Liver (tissue), 9 donors: ENCODE results near the gene SFPQ. TPM values are rescaled to one million over a fixed set of nuclear protein-coding genes. Genes with fewer than 3 reads are reported as not detected.

Experiments used
- DNase-seq: peaks from one replicate; pipeline ENCODE4 v3.0.0-alpha.2; 2017; ENCODE audit warnings: low spot score
- H3K27ac ChIP-seq, 2 donors: one replicate each; pipeline ENCODE4 v1.7.0; 2013; ENCODE audit warnings: inconsistent platforms in 2 of 2, low read length in 2 of 2, control low read depth in 1 of 2, low read depth in 1 of 2, mild to moderate bottlenecking in 1 of 2
- H3K27me3 ChIP-seq, 4 donors: one replicate each; pipeline versions ENCODE4 v1.6.1 to v1.7.0; 2013; ENCODE audit warnings: low read length in 3 of 4, inconsistent platforms in 1 of 4, mild to moderate bottlenecking in 1 of 4, moderate library complexity in 1 of 4; ENCODE audit not compliant: control insufficient read depth in 4 of 4, insufficient read depth in 4 of 4
- H3K36me3 ChIP-seq, 4 donors: one replicate each; pipeline versions ENCODE4 v1.6.1 to v1.7.0; 2013; ENCODE audit warnings: low read length in 3 of 4, mild to moderate bottlenecking in 3 of 4, low read depth in 1 of 4, moderate library complexity in 1 of 4; ENCODE audit not compliant: control insufficient read depth in 4 of 4, insufficient read depth in 3 of 4
- H3K4me1 ChIP-seq, 4 donors: one replicate each; pipeline versions ENCODE4 v1.6.1 to v1.7.0; 2013; ENCODE audit warnings: low read length in 3 of 4, mild to moderate bottlenecking in 3 of 4, moderate library complexity in 1 of 4; ENCODE audit not compliant: control insufficient read depth in 4 of 4, insufficient read depth in 4 of 4
- H3K4me3 ChIP-seq, 3 donors: one replicate each; pipeline versions ENCODE4 v1.6.1 to v1.7.0; 2013; ENCODE audit warnings: low read length in 3 of 3, control low read depth in 1 of 3, low read depth in 1 of 3, mild to moderate bottlenecking in 1 of 3
- H3K9ac ChIP-seq, 2 donors: one replicate each; pipeline ENCODE4 v1.7.0; 2013; ENCODE audit warnings: low read length in 2 of 2, mild to moderate bottlenecking in 2 of 2, moderate library complexity in 2 of 2, control low read depth in 1 of 2, low read depth in 1 of 2
- H3K9me3 ChIP-seq, 4 donors: one replicate each; pipeline versions ENCODE4 v1.6.1 to v1.7.0; 2013; ENCODE audit warnings: low read length in 3 of 4; ENCODE audit not compliant: control insufficient read depth in 4 of 4
- CTCF ChIP-seq: fragments of 150-350 bp; IDR thresholded peaks from 2 replicates; pipeline ENCODE4 v1.5.1; 2017; ENCODE audit warnings: improper control_type of control experiment, low read depth, low read length; ENCODE audit not compliant: missing input control
- EGR1 ChIP-seq, 2 donors: IDR thresholded peaks; 2 replicates each; pipeline ENCODE4 v1.6.1; 2016 to 2018; ENCODE audit warnings: antibody characterized with exemption in 2 of 2, low read depth in 2 of 2
- MAX ChIP-seq: IDR thresholded peaks from 2 replicates; pipeline ENCODE4 v1.6.1; 2016; ENCODE audit warnings: antibody characterized with exemption
- NR2F2 ChIP-seq: IDR thresholded peaks from 2 replicates; pipeline ENCODE4 v1.6.1; 2016; ENCODE audit warnings: antibody characterized with exemption
- REST ChIP-seq: IDR thresholded peaks from 2 replicates; pipeline ENCODE4 v1.6.1; 2016; ENCODE audit warnings: antibody characterized with exemption, mild to moderate bottlenecking
- TAF1 ChIP-seq: conservative IDR thresholded peaks from 2 replicates; pipeline ENCODE4 v1.6.1; 2016; ENCODE audit warnings: antibody characterized with exemption, mild to moderate bottlenecking
- YY1 ChIP-seq: IDR thresholded peaks from 2 replicates; pipeline ENCODE4 v1.6.1; 2016; ENCODE audit warnings: antibody characterized with exemption, mild to moderate bottlenecking
- WGBS: extraction: QIAGEN DNeasy Blood & Tissue Kit; methylation state at CpG from one replicate; pipeline ENCODE4 v1.1.7; 2013; 5-methylcytosine and 5-hydroxymethylcytosine counted together
- polyA plus RNA-seq, 2 donors: library from polyadenylated mRNA; stranded (reverse) in 1 of 2; unstranded in 1 of 2; fragments of 200-250 nt in 1 of 2; fragments of >200 nt in 1 of 2; fragmentation: Nextera tagmentation in 1 of 2; extraction: Ambion mirVana in 1 of 2; gene quantifications; one replicate each; pipeline versions ENCODE4 v1.2.1 to v1.2.3, GENCODE V29; 2013 to 2015
- total RNA-seq, 2 donors: library from RNA; depleted of rRNA; stranded (reverse); fragments of >200 nt; gene quantifications; one replicate each; pipeline ENCODE4 v1.2.3, GENCODE V29; 2014
- donor health status: healthy.
- donor health status: healthy.
- donor health status: healthy.
- donor health status: healthy.
- donor health status: healthy.

The SFPQ gene
- total and polyA plus RNA-seq, 4 donors, result 29.7 to 173 (median 66.2) TPM

- Histone ChIP-seq H3K36me3 (peaks cover 6 to 36% (median 29%) of the 10 kb centered on the region in 4 donors), H3K4me1 (peaks cover 8 to 50% (median 40%) of the 10 kb centered on the region in 4 donors), H3K27me3 (no peaks in the 10 kb centered on the region), H3K9ac (peak overlapping the region; percentile 72 to 98), H3K27ac (peak overlapping the region; percentile 98 to 99), H3K4me3 (peak overlapping the region; percentile 73 to 99 (median 99)), H3K9me3 (no peaks in the 10 kb centered on the region)
- WGBS, result under 1% methylated on average over 94 of the region's 94 CpGs
- TF ChIP-seq NR2F2, result no peak
- TF ChIP-seq REST, result peak; percentile 3
- TF ChIP-seq YY1, result peak; percentile 96
- peak; percentile 77 to 93 for TF ChIP-seq EGR1 (IDR thresholded peaks at IDR 0.05; ENCODE audit: low read depth in 2 of 2)
- TF ChIP-seq CTCF, result peak; percentile 9
- DNase-seq, result peak; percentile 87
Observed at GRCh38 chr1:35192056-35192852, 691 bp downstream of the SFPQ start.

GRCh38 chr1:35191429-35192055 lies 1.4 kb downstream of the SFPQ start:
- no peak for DNase-seq
- Histone ChIP-seq H3K36me3 (peaks cover 9 to 43% (median 36%) of the 10 kb centered on the region in 4 donors), H3K27me3 (no peaks in the 10 kb centered on the region), H3K4me1 (peaks cover 8 to 57% (median 45%) of the 10 kb centered on the region in 4 donors), H3K9me3 (no peaks in the 10 kb centered on the region), H3K4me3 (peak overlapping the region; percentile 73 to 99 (median 99)), H3K27ac (peak overlapping the region; percentile 98 to 99), H3K9ac (peak overlapping the region; percentile 89 to 95)
- TF ChIP-seq TAF1, result peak; percentile 18
- TF ChIP-seq EGR1 (IDR thresholded peaks at IDR 0.05; ENCODE audit: low read depth in 2 of 2), result no peak
- peak; percentile 13 for TF ChIP-seq MAX
- TF ChIP-seq REST, result peak; percentile 8
- under 1% methylated on average over 25 of the region's 25 CpGs for WGBS
